Motor neuron (in vitro differentiated cells): ENCODE data around the gene CNDP1. TPM values are rescaled to one million over a fixed set of nuclear protein-coding genes. Genes with fewer than 3 reads are reported as not detected.
A peak's percentile ranks its signal among the peaks of the same experiment; 100 is the strongest.
"Not testable (repeated sequence)": the region's sequence is repeated elsewhere in the genome, so short reads cannot be mapped to it uniquely, and the experiment has no call there.

Experiments used
- ATAC-seq, 8 experiments: fragments of 200-7000 bp; cut with Tn5 transposase; replicated peaks in 6 of 8; 2 replicates each; pipeline ENCODE4 v1.8.0; 2021; ENCODE audit warnings: mild to moderate bottlenecking in 8 of 8, moderate library complexity in 8 of 8
- H3K27ac ChIP-seq, 2 donors: fragments of 250-450 bp; sonication (Bioruptor Pico); 2 replicates each; pipeline ENCODE4 v1.9.0; 2021; ENCODE audit warnings: antibody characterized with exemption in 2 of 2, mild to moderate bottlenecking in 2 of 2, moderate library complexity in 1 of 2
- H3K4me1 ChIP-seq, 2 donors: fragments of 250-450 bp; sonication (Bioruptor Pico); replicated peaks in 1 of 2; 2 replicates each; pipeline ENCODE4 v1.6.1; 2021; ENCODE audit warnings: antibody characterized with exemption in 2 of 2, mild to moderate bottlenecking in 2 of 2, moderate library complexity in 1 of 2
- H3K4me3 ChIP-seq, 5 donors: fragments of 250-450 bp; sonication (Bioruptor Pico); 2 replicates each; pipeline ENCODE4 v1.9.0; 2021; ENCODE audit warnings: antibody characterized with exemption in 5 of 5, mild to moderate bottlenecking in 5 of 5, moderate library complexity in 4 of 5
- WGBS, 10 experiments: fragments of 450-650 bp; shearing (Covaris generic); methylation state at CpG; one replicate each; pipeline ENCODE4 v1.0.0; 2022; 5-methylcytosine and 5-hydroxymethylcytosine counted together
- in situ Hi-C, 9 experiments: fragments of 400-800 bp; cut with MboI; loops; one replicate each; pipeline ENCODE4 v1.15.0; 2021; ENCODE audit warnings: low sequenced_read_pairs in 9 of 9, low pct_unique_long_range_greater_than_20kb in 2 of 9; ENCODE audit not compliant: unreplicated experiment in 9 of 9
- total RNA-seq, 8 experiments: library from RNA; unstranded; fragments of 300-600 nt; gene quantifications; 2 replicates each; pipeline versions ENCODE4 v1.2.3 to v1.2.4, GENCODE V29; 2022

Gene CNDP1
- total RNA-seq, 8 experiments from 2014 or later = 0.08 to 0.57 (median 0.20) TPM; not detected in 1

GRCh38 chr18:74518456-74519295, 15.6 kb upstream of the CNDP1 start:
- no peak for ATAC-seq
- Histone ChIP-seq H3K4me1 (no peaks in the 10 kb centered on the region), H3K4me3 (no peak overlapping the region), H3K27ac (no peak overlapping the region)
- WGBS, 10 experiments = 81 to 100% (median 100%) methylated on average over 1 to 15 of the region's 32 CpGs; no CpG with 5 or more reads in 1 of the 10 experiments
- in situ Hi-C loops = no loop called here

- peaks cover 2 to 6% of the 10 kb centered on the region in 2 donors for H3K4me1 ChIP-seq
- 83 to 100% (median 96%) methylated on average over 2 to 10 of the region's 18 CpGs; no CpG with 5 or more reads in 2 of the 10 experiments for WGBS, 10 experiments
- no peak for ATAC-seq
- no peak overlapping the region for H3K27ac ChIP-seq
- H3K4me3 ChIP-seq = no peak overlapping the region
- in situ Hi-C loops = no loop called here
These were observed 14.8 kb upstream of the CNDP1 start for GRCh38 chr18:74519320-74520095.

- in situ Hi-C loops = no loop called here
These were observed 14.0 kb upstream of the CNDP1 start for GRCh38 chr18:74520096-74520833.

GRCh38 chr18:74521068-74521725, 13.1 kb upstream of the CNDP1 start:
- H3K27ac ChIP-seq = no peak overlapping the region
- H3K4me3 ChIP-seq = no peak overlapping the region
- WGBS, 10 experiments = 90 to 100% (median 99%) methylated on average over 1 to 10 of the region's 15 CpGs; no CpG with 5 or more reads in 2 of the 10 experiments
- in situ Hi-C loops = no loop called here
- ATAC-seq = no peak
- H3K4me1 ChIP-seq = peaks cover 2 to 6% of the 10 kb centered on the region in 2 donors

More at GRCh38 chr18:74520096-74520833, 14.0 kb upstream of the CNDP1 start:
- peaks cover 2 to 6% of the 10 kb centered on the region in 2 donors for H3K4me1 ChIP-seq
- WGBS, 10 experiments = 67 to 97% (median 89%) methylated on average over 1 to 12 of the region's 14 CpGs; no CpG with 5 or more reads in 3 of the 10 experiments
- no peak overlapping the region for H3K27ac ChIP-seq
- no peak overlapping the region for H3K4me3 ChIP-seq
- no peak for ATAC-seq

GRCh38 chr18:74522635-74523548, 11.4 kb upstream of the CNDP1 start:
- Histone ChIP-seq H3K27ac (no peak overlapping the region), H3K4me3 (no peak overlapping the region), H3K4me1 (peaks cover 2 to 6% of the 10 kb centered on the region in 2 donors)
- 71 to 100% (median 95%) methylated on average over 3 to 12 of the region's 23 CpGs; no CpG with 5 or more reads in 2 of the 10 experiments for WGBS, 10 experiments
- in situ Hi-C loops = no loop called here
- peak in 1 of 8 experiments; percentile 9 for ATAC-seq

GRCh38 chr18:74524097-74524496, 10.2 kb upstream of the CNDP1 start:
- Histone ChIP-seq H3K4me3 (no peak overlapping the region), H3K4me1 (peaks cover 2 to 6% of the 10 kb centered on the region in 2 donors), H3K27ac (no peak overlapping the region)
- ATAC-seq = peak in 7 of 8 experiments; percentile 26 to 91 (median 80)
- in situ Hi-C loops = no loop called here
- 20 to 96% (median 66%) methylated on average over 1 to 3 of the region's 5 CpGs; no CpG with 5 or more reads in 3 of the 10 experiments for WGBS, 10 experiments

GRCh38 chr18:74524915-74525314, 9.4 kb upstream of the CNDP1 start:
- H3K4me3 ChIP-seq, H3K27ac ChIP-seq, in situ Hi-C loops, ATAC-seq, H3K4me1 ChIP-seq: not testable (repeated sequence)
- 80 to 100% (median 91%) methylated on average over 2 to 4 of the region's 7 CpGs; no CpG with 5 or more reads in 2 of the 10 experiments for WGBS, 10 experiments

GRCh38 chr18:74525741-74526140, 8.6 kb upstream of the CNDP1 start:
- WGBS, 10 experiments = 43 to 100% (median 96%) methylated on average over 1 to 5 of the region's 9 CpGs; no CpG with 5 or more reads in 4 of the 10 experiments
- Histone ChIP-seq H3K4me3 (no peak overlapping the region), H3K27ac (no peak overlapping the region), H3K4me1 (peaks cover 2 to 6% of the 10 kb centered on the region in 2 donors)
- no peak for ATAC-seq
- in situ Hi-C loops = no loop called here

GRCh38 chr18:74526488-74526887, 7.8 kb upstream of the CNDP1 start:
- Histone ChIP-seq H3K4me3 (no peak overlapping the region), H3K27ac (no peak overlapping the region), H3K4me1 (peaks cover 2 to 6% of the 10 kb centered on the region in 2 donors)
- no peak for ATAC-seq
- 50 to 100% (median 88%) methylated on average over 1 to 2 of the region's 2 CpGs; no CpG with 5 or more reads in 1 of the 10 experiments for WGBS, 10 experiments
- in situ Hi-C loops = no loop called here

- no peak for ATAC-seq
- H3K4me3 ChIP-seq = no peak overlapping the region
- 50 to 100% (median 85%) methylated on average over 1 of the region's 1 CpG; no CpG with 5 or more reads in 2 of the 10 experiments for WGBS, 10 experiments
- no peak overlapping the region for H3K27ac ChIP-seq
- peaks cover 2 to 6% of the 10 kb centered on the region in 2 donors for H3K4me1 ChIP-seq
- in situ Hi-C loops = no loop called here
These were observed 5.8 kb upstream of the CNDP1 start for GRCh38 chr18:74528478-74528877.

- in situ Hi-C loops = no loop called here
- H3K4me1 ChIP-seq = peaks cover 2 to 6% of the 10 kb centered on the region in 2 donors
- no peak overlapping the region for H3K4me3 ChIP-seq
- ATAC-seq = no peak
- H3K27ac ChIP-seq = no peak overlapping the region
- WGBS, 10 experiments = 50 to 100% (median 86%) methylated on average over 1 to 3 of the region's 3 CpGs; no CpG with 5 or more reads in 3 of the 10 experiments
These were observed 5.4 kb upstream of the CNDP1 start for GRCh38 chr18:74528913-74529312.
